Amygdala (tissue), 56 donors: ENCODE measurements around the gene HDGF.

Experiments used
- DNase-seq, 56 donors: peaks; one replicate each; lab custom pipeline; 2025; lab: John Stamatoyannopoulos, UW

The HDGF gene

GRCh38 chr1:156705918-156706656, 45.4 kb downstream of the HDGF start:
- DNase-seq, result peak in 35 of 56 donors; percentile 7 to 85 (median 31)

DNA sequence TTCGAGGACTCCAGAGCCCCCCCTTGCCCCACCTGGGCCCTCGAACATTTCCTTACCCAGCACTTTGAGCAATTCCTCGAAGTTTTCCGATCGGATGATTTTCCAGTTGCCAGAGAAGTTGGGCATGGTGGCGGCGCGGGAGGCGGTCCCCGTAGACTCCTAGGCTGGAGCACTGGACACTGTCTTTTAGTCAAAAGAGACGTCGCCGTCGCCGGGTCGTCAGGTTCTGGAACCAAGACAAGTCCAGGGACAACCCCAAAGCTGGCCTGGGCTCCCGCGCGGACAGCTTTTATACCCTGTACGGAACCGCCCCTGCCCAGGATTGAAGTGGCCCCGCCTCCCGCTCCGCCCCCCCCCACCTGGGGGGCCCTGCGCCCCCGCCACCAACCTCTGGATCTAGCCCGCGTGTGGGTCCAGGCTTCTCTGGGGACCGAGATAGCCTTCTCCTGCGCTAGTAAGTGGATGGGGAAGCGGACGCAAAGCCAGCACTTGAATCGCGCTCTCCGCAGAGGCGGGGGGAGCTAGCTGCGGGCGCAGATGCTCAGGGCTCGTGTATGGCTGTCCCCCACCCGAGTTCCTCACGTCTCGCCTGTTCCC, 46.1 kb downstream of the HDGF start, which contains the start of gene CRABP2:
Gene CRABP2, minus strand, starts transcription at position 263 of the 597 bp plus-strand sequence. Its CDS starts 137 bp downstream, at position 126.
- DNase-seq, result peak in 8 of 56 donors; percentile 29 to 63 (median 34)

DNA sequence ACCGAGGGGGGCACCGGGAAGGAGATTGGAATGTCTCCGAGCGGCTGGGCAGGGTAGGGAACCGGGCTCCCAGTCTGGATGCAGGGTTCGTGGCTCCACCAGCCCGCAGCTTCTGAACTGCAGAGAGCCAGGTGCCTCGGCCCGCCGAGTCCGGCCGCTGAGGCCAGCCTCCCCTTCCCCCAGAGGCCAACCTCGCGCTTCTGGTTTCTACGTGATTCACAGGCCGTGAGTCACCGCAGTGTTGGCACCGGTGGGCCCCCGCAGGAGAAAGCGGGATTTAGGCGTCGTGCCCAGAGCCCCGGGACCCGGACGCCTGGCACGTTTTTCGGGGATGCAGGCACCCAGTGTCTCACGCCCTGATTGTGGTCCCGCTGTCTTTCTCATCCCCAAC, 46.5 kb downstream of the HDGF start:
- peak in 4 of 56 donors; percentile 18 to 55 (median 29) for DNase-seq

GRCh38 chr1:156704166-156704711, 47.2 kb downstream of the HDGF start:
- no peak for DNase-seq

DNA sequence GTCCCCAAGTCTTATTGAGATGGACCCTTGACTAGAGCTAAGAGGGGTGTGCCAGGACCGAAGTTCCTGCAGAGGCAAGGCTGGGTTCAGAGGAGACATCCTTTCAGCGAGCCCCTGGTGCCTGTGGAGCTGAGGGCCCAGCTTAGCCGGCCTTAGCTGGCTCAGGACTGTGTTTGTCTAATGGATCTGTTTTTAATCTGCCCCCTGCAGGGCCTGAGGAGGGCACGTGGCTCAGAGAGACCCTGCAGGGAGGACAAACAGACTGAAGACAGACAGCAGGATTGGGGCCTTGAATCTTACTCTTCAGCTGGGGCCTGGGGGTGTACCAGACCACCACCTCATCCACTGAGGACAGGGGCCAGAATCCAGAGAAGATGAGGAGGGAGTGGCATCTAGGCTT, 47.7 kb downstream of the HDGF start:
- DNase-seq, result no peak

GRCh38 chr1:156703336-156703735, 48.1 kb downstream of the HDGF start:
- no peak for DNase-seq

DNA sequence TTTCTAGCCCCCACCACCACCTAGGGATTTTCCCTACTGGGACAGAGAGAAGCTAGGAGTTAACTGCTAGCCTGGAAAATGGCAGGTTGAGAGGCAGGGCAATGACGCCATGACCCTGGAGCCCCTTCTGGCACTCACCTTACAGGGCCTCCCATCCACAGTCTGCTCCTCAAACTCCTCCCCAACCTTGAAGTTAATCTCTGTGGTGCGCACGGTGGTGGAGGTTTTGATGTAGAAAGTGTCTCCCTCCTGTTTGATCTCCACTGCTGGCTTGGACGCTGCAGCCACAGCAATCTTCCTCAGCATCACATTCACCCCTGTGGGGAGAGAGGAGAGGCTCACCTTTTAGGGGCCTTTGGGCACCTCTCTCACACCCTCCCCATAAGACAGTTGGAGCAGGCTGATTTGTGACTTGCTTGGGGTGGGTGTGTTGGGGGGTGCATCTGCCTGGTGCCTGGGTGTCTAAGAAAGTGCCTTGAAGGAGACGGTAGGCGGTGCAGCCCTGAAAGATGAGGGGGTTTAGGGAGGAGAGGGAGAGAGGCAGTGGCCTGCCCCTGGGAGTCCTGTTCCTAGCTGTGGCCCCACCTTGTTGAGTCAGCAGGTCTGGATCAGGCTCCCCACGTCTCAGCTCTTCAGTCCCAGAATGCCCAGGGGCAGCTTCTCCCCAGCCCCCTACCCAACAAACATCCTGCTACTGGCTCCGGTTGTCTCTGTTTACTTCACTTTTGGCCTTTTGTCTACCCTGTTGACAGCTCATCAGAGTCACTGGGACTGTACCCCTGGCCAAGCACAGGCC, 50.5 kb downstream of the HDGF start:
- no peak for DNase-seq

DNA sequence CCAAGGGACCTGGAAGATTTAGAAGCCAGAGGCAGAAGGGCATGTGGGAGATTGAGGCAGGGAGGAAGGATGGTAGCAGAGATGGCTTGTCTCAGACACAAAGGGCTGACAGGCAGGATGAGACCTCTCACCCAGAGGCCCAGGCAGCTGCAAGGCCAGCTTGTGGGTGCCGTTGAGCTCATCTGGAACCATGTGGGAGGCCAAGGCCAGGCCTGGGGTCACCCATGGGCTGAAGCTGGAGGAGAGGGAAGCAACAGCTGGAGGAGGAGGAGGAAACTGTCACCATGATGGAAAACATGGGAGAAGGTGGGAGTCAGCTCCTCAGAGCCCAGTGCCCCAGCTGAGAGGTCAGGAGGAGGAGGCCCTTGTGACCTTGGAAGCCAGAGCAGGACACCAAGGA, 52.5 kb downstream of the HDGF start:
- DNase-seq, result no peak

- DNase-seq, result no peak
These were observed 54.0 kb downstream of the HDGF start for GRCh38 chr1:156697481-156697880.

- DNase-seq, result no peak
These were observed 54.7 kb downstream of the HDGF start for GRCh38 chr1:156696755-156697154.

GRCh38 chr1:156694690-156694962, 56.8 kb downstream of the HDGF start:
- no peak for DNase-seq

DNA sequence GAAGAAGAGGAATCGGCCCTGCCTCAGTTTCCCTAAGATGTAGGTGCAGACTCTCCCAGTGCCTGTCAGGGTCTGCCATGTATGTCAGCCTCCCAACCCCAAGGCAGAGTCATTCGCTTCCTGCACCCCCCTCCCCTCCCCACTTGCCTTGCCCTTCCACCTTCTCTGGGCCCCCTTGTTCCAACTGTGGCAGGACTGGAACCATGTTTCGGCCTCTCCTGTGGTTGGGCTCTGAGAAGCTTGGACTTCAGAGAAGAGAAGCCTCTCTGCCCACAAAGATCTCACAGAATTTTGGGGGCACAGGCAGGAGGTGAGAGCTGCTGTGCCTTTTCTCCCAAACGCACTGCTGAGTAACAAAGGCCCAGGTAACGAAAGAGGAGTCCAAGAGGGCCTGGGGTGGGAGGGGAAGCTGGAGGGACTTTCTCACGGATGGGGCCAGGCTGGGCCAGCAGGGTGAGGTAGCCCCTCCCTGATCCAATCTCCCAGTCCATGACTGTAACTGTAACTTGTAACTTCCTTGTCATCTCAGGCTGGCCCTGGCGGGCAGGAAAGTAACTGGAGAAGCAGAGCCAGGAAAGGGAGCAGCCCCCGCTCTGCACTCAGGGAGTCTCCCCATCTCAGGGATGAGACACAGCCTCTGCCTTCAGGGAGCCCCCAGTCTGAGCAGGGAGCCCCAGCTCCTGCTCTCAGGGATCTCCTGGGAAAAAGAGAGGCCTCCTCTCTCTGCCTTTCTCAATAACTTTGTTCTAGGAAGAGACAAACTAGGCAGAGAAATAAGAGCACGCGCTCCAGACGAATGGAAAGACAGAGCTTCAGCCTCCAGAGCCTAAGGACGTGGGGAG, 57.4 kb downstream of the HDGF start:
- no peak for DNase-seq

- no peak for DNase-seq
These were observed 58.3 kb downstream of the HDGF start for GRCh38 chr1:156692925-156693847.

GRCh38 chr1:156692441-156692924, 59.0 kb downstream of the HDGF start:
- DNase-seq, result no peak
